GM06990 (cell line): Measurements from ENCODE around the gene RRP8.

ENCODE experiments used
- DNase-seq: peaks from one replicate; pipeline ENCODE4 v3.0.0-alpha.2; 2011; ENCODE audit not compliant: insufficient read length; ENCODE audit errors: extremely low read depth
- H3K27me3 ChIP-seq: replicated peaks from 2 replicates; pipeline ENCODE4 v1.6.0; 2011; ENCODE audit warnings: low read length; ENCODE audit not compliant: control insufficient read depth, insufficient read depth
- H3K36me3 ChIP-seq: 2 replicates; pipeline ENCODE4 v1.5.1; 2011; ENCODE audit warnings: low read length; ENCODE audit not compliant: control insufficient read depth, insufficient read depth
- H3K4me3 ChIP-seq: replicated peaks from 2 replicates; pipeline ENCODE4 v1.5.1; 2011; ENCODE audit warnings: low read depth, mild to moderate bottlenecking, control low read depth, low read length
- CTCF ChIP-seq: IDR thresholded peaks from 2 replicates; pipeline ENCODE4 v1.5.1; 2011; ENCODE audit warnings: low read length, control low read depth, mild to moderate bottlenecking, inconsistent platforms; ENCODE audit not compliant: insufficient read depth, poor library complexity, severe bottlenecking

The RRP8 gene

DNA sequence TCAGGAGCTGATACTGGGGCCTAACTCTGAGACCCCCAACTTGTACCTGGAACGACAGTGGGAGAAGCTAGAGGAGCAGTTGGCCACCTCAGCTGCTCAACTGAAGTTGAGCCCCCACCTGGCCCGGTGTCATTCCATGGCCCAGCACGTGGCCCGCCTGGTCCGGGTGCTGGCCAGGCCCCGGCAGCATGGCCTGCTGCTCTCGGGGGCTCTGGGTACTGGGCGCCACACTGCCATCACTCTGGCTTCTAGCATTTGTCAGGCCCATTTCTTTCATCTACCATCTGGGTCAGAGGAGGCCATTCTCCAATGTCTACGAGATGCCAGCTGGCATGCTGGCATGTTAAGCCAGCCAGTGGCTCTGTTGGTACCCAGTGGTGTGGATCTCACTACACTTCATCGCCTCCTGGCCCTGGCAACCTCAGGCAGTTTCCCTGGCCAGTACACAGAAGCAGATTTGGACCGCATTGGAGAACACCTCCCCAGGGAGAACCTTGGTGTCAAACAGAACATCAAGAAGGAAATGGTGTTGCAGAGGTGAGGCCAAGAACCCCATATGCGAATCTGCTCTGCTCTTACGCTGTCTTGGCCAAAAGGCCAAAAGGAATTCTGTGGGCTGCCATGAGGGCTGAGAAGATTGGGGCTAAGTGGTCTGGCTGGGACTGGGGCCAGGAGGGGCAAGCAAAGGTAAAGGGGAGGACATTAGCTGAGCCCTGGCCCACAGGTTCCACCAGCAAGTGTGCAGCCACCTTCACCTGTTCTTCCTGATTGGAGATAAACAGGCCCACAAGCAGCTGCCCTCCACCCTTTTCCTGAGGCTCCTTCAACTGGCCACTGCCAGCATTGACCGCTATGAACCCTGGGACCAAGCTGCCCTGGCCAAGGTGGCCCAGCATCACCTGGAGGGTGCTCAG, 45.4 kb downstream of the RRP8 start:
- no peak for DNase-seq
- no peaks in the 10 kb centered on the region for H3K36me3 ChIP-seq
- no peaks in the 10 kb centered on the region for H3K27me3 ChIP-seq
- H3K4me3 ChIP-seq: no peak overlapping the region
- TF ChIP-seq CTCF: no peak

GRCh38 chr11:6557063-6557462, 46.4 kb downstream of the RRP8 start:
- no peak for DNase-seq
- no peaks in the 10 kb centered on the region for H3K36me3 ChIP-seq
- H3K4me3 ChIP-seq: no peak overlapping the region
- H3K27me3 ChIP-seq: no peaks in the 10 kb centered on the region
- TF ChIP-seq CTCF: no peak

- Histone ChIP-seq H3K27me3 (no peaks in the 10 kb centered on the region), H3K4me3 (no peak overlapping the region), H3K36me3 (no peaks in the 10 kb centered on the region)
- DNase-seq: no peak
- no peak for TF ChIP-seq CTCF
Observed at GRCh38 chr11:6556139-6556949, 47.1 kb downstream of the RRP8 start.

GRCh38 chr11:6554828-6555706, 48.3 kb downstream of the RRP8 start:
- H3K27me3 ChIP-seq: no peaks in the 10 kb centered on the region
- no peak overlapping the region for H3K4me3 ChIP-seq
- DNase-seq: no peak
- no peaks in the 10 kb centered on the region for H3K36me3 ChIP-seq
- no peak for TF ChIP-seq CTCF

DNA sequence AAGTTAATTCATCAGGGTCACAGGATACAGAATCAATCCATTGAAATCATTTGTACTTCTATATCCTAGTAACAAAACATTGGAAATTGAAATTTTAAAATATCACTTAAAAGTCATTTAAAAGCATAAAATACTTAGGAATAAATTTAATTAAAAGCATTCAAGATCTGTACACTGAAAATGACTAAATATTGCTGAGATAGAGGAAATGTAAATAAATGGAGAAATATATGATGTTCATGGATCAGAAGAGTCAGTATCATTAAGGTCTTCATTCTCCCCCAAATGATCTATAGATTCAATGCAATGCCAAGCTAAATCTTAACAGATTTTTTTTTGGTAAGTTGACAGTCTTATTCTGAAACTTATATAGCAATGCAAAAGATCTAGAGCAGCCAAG, 49.8 kb downstream of the RRP8 start:
- no peak for DNase-seq
- Histone ChIP-seq H3K4me3 (no peak overlapping the region), H3K27me3 (no peaks in the 10 kb centered on the region), H3K36me3 (no peaks in the 10 kb centered on the region)
- TF ChIP-seq CTCF: no peak
